GM18873 (cell line): Measurements from ENCODE around the gene DAPK2.

Experiments
- ATAC-seq: cut with Tn5 transposase; IDR thresholded peaks from one replicate; pipeline ENCODE4 v1.9.1; 2021; ENCODE audit warnings: mild to moderate bottlenecking, moderate library complexity, moderate number of reproducible peaks; ENCODE audit not compliant: unreplicated experiment, low FRiP score

DAPK2 gene

DNA sequence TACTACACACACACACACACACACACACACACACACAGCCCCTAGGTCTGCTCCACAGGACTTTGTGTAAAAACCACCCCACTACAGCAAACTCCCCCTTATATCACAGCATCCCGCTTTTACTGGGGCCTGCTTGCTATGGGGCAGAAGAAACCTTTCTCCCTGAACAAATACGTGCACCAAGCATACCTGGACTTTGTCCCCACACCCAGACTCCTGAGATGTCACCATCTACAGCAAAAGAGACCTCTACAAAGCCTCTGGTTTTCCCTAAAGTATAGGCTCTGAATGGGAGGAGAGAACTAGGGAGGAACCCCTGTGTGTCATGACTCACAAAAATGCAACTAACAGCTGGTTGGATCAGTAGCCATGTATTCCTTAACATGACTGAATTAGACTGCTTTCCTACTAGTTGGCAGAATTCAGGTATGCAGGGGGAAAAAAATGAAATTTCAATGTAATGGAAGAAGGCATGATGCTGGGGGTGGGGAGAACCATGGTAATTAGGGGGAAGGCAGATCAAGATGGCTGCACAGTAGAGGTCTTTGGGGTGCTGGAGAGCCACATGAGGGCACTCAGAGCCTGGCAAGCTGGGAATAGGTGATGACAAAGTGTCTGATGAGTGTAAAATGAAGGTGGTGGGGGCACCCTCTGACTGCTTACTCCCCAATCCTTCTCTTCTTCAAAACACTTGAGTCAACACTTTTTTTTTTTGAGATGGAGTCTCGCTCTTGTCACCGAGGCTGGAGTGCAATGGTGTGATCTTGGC lies 45.9 kb downstream of the DAPK2 start:
- no peak for ATAC-seq

DNA sequence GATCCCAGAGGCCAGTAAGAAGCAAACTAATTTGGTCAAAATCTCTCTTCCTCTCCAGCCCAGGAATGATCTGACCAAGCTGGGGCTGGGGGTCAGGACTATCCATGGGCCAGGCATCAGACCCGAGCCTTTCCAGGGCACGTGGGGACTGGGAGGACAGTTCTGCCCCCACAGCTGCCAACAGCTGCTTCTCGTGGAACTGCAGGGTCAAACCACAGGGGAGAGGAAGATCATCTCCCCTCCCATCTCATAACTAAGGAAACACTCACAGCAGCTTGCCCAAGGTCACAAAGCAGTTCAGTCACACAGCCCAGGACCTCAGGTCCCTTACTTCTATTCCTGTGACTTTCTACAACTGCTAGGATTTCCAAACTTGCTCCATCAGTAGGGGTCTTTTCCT lies 47.1 kb downstream of the DAPK2 start:
- ATAC-seq = no peak

DNA sequence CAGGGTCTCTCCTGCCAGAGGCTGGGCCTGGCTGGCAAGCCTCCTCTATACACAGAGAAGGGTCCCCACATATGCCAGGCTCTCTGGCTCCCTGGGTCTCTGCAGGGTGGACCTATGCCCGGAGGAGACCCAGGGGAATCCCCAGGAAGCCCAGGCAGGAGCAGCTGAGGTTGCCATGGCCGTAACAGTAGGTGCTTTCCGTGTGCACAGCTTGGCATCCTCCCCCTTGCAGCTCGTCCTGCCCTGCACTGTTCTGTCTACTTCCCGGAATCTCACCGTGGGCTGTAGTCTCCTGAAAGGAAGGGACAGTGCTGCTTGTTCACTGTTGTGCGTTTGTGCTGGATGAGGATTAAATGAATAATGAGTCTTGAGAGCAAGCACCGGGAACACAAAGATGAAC lies 47.8 kb downstream of the DAPK2 start:
- no peak for ATAC-seq

DNA sequence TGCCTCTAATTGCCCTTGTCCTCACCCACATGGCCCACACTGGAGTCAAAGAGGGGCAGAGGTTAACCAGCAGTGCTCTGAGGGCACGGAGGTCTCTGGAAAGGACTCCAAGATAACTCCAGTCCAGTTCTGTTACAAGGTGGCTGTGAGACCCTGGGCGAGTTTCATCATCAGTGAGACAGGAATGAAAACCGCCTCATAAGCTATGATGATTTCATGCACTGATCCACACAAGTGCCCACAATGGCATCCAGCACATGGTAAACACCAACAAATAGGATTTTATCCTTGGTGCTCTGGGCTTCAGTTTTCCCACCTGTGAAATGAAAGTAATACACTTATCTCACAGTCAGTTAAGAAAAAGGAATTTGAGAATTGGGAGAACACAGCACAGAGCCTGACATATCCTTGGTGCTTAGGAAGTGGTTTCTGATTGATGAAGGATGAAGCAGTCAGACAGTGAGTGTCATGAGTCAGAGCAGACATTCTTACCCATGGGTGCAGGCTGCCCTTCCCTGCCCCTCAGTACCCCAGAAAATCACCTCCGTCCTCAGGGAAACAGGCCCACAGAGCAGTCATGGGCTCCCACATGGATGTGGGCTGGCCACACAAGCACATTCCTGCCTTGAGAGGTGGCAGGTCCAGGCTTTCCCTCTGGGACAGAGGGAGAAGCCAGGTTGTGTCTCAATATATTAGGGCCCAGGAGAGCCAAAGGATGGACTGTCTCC lies 48.4 kb downstream of the DAPK2 start:
- no peak for ATAC-seq

DNA sequence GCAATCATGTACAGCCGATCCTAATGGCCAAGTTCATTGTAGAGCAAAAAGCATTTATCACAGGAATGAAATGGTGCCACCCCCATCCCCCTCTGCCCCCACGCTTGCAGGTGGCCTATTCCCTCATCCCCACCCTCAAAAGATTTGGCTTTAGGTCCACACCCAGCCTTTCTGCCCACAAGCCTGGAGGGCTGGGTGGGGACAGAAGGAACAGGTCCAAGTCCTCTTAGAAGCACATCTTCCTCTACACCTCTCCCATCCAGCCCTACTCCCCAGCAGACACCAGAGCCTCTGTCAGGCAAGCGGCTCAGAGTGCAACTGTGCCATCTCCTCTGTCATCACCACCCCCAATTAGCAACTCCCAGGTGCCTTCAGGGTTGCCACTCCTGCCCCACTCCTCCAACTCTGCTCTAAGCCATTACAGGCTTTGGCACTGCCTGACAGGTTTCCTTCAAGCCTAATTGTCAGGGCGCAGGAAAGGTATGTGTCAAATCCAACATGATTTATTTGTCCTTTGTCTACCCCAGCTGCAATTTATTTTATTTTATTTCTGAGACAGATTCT lies 49.4 kb downstream of the DAPK2 start:
- no peak for ATAC-seq

DNA sequence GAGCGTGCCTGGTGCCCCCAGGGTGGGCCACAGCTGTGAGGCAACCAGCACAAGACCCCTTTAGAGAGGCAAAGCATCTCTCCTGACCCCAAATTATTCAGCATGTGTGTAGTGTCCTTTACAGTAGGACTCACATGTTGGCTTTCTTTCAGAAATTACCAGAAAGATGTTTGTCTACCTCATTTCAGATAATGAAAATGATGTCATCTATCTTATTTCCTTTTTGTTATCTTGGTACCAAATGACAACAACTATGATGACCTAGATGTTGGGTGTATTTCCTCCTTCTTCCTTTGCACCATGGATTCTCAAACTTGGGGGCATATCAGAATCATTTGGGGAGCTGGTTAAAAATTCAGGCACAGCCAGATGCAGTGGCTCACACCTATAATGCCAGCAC lies 50.5 kb downstream of the DAPK2 start:
- ATAC-seq = no peak

DNA sequence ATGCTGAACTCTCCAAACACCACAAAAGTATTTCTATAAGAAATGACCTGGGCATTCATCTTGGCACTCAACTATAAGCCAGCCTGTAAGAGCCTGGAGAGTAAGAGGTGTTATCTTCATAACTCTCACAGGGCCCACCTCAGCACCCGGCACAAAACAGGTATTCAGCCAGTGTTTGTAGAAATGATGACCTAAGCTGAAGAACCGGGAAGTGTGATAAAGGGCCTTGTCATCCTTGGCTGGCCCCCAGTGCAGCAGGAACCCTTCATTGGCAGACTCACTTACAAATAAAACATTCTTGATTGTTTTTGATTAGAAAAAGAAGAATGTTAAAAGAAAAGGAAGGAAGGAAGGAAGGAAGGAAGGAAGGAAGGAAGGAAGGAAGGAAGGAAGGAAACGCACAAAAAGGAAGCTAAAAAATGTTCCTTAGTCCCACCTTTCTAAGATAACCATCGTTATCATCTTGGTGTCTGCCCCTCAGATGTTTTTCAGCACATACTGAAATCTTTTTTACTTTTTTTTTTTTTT lies 52.1 kb downstream of the DAPK2 start:
- ATAC-seq = no peak

DNA sequence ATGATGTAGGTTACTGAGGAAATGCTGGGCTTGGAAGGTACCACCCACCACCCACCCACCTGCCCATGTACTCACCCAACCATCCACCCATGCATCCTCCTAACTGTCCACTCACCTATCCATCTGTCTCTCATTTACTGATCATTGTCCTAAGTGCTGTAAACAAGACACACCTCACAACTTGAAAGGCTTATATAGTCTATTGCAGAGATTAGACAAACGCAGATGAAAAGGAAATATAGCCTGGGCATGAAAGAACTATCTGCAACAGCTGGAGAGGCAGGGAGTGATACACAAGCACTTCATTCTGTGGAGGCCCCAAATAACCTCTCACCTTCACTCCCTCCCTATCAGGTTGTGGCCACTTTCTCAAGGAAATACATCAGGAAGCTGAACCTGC lies 54.0 kb downstream of the DAPK2 start:
- no peak for ATAC-seq

DNA sequence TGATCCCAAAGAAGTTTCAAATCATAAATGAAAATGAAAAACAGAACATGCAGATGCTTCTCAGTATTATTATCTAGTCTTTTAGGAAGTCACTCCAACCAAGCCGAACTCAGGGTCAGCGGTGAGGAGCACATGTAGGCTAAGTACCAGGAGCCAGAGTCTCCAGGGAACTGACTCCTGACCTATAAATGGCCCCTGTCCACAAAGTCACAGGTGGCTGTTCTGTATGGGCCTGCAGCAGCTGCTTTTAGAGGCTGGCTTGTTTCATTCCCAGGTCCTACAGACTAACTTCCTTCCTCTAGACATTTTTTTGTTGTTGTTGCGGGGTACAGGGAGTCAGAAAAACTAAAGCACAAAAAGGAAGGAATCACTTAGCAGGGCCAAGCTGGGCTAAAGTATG lies 54.6 kb downstream of the DAPK2 start:
- no peak for ATAC-seq

DNA sequence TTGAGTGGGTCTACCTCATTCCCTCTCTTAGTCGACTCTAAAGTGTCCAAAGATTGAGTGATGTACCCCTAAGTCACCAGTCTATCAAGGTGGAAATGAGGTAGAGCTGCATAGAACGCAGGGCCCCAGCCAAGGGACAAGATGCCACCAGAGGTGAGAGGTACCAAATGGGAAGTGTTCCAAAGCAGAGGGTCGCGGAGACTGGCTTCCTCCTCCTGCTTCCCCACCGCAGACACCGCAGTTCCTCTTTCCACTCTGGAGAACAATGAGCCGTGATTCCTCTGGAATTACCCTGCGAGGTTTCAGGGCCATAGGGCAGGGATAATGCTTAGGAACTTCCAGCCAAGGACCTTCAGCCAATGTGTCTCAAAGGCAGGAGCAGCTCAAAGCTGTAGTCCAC lies 55.8 kb downstream of the DAPK2 start:
- ATAC-seq = no peak

DNA sequence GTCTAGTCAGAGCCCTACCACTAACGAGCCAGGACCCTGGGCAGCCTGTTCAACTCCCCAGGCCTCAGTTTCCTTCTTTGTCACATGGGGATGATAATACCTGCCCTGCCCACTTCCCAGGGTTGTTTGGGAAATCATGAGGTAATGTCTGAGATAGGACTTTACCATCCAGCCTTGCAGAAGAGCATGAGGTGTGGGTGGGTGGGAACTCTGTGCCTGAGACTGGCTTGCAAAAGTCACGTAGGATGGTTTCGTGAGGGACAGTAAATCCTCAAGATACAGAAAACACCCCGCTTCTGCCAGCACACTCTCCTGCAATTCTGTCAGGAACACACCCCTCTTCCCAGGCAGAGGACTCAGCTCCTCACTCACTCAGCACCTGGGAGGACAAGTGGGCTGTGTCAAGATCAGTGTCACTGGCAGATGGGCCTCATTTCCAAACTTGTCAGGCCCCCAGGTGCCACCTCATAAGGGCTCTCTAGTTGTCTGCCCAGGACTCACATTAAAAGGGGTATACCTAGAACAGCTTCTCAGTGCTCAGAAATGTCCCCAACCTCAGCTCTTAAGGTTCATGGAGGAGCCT lies 58.4 kb downstream of the DAPK2 start:
- no peak for ATAC-seq

DNA sequence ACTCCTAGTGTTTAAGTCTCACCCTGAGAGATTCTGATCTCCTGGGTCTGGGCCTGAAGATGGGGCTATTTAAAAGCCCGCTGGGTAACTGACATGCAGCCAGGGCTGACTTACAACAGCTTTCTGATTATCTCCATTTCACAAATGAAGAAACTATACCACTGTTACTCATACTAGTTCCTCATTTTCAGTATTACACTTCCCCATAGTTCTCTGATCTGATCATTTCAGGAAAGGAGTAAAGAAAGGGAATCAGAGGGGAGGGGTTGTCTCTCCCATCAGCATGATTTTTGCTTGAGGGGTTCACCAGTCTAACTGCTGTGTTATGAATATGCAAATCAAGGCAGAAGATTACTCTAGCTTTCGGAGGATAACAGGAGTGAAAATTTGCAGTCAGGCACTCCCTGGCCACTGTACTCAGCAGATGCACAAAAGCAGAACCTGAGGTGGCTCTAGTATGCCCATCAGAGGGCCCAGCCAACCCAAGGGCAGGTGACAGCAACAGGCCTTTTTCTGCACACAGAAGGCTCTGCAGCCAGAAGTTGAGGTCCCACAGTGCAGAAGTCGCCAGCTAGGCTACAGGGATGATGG lies 59.4 kb downstream of the DAPK2 start:
- peak; percentile 64 for ATAC-seq

DNA sequence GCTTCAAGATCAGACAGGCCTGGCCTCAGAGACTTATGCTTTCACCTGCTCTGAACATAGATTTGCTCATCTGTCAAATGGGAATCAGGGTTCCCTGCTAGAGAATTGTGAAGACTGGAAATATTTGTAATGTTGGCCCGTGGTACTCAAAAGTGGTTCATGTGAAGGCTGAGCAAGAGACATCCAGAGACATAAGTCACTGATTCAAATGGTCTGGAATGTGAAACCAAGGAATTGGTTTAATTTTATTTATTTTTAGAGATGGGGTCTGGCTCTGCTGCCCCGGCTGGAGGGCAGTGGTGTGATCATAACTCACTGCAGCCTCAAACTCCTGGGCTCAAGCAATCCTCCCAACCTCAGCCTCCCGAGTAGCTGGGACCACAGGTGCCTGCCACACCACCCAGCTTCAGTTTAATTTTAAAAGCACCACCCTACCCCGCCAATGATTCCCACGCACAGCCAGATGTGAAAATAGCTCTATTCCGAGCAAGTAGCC lies 60.1 kb downstream of the DAPK2 start:
- ATAC-seq = peak; percentile 6

DNA sequence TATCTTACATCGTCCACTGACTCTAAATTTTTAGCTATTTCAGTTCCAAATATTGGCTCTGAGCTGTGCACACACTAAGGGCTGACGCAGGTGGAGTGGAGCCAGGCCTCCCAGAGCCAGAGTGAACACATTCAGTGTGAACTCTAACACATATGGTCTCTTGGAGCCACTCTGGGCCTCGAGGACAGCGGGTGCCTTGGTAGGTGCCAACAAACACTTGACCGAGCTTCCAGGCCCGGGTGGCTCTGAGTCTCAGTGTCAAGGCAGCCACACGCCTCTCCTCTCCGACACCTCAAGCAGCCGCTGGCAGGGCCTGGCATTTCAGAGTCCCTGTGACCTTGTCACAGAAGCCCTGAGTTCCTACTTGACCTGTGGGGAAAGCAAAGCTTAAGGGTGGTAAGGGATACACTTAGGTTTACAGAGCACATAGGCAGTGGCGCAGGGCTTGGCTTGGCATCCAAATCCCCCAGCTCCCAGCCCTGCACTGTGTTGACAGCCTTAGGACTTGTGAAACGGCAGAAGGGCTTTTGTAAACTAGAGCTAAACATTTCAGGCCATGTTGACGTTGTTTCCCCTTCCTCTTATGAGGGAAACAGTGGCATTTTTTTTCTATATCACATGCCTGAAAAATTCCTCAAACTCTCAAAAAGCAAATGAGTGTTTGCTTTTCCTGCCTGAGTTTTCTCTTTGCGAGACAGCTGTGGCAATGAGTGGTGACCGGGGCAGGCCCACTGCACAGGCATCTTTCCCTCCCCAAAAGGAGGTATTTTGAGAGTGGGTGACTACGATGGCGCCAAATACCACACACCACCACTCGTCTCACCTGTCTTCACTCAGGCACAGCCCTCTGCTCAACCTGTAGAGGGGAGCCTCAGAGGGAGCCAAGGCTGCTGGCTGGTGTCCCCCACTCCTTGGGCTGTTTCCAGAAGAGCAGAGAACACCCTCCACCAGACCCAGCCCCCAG lies 60.8 kb downstream of the DAPK2 start:
- ATAC-seq = no peak

DNA sequence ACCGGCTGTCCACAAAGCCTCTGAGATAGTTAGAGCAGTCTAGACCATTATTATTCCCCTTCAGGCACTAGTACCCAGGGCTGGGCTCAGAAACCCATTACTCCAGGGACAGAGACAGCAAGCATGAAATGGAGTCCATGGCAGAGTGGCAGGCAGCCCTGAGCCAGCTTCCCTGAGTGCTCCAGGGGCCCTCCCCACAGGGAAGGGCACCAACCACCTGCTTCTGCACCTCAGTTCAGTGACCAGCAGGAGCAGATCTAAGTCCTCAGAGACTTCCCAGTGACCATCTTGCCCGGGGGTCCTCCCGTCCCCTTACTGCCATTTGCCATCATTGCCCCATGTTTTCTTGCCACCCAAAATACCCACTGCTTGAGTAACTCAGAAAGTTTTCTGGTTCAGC lies 62.0 kb downstream of the DAPK2 start:
- no peak for ATAC-seq

DNA sequence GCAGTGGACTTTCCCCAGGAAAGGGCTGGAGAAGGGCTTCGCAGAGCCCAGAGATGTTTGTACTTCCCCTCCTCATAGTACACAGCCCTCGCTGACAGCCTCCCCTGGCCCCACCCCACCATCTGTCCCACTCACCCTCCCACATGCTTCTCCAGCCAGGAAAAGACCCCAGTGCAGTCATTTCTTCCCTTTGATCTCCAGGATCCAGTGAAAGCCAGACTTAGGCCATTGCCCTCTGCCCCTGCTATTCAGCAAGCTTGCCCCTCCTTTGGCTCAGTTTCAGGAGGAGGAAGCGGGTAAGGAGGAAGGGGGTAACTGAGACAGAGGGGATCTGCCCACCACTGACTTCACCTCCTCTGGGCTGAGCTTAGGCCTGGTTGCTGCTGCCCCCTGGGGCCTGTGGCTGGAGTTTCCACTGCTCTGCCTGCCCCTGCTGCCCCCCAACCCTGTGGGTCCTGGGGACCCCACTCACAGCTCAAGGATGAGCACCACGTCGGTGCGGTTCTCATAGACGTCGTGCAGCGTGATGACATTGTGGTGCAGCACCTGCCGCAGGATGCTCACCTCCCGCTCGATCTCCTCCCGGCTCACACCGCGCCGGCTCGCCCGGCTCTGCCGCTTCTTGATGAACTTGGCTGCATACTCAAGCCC lies 63.1 kb downstream of the DAPK2 start:
- no peak for ATAC-seq

DNA sequence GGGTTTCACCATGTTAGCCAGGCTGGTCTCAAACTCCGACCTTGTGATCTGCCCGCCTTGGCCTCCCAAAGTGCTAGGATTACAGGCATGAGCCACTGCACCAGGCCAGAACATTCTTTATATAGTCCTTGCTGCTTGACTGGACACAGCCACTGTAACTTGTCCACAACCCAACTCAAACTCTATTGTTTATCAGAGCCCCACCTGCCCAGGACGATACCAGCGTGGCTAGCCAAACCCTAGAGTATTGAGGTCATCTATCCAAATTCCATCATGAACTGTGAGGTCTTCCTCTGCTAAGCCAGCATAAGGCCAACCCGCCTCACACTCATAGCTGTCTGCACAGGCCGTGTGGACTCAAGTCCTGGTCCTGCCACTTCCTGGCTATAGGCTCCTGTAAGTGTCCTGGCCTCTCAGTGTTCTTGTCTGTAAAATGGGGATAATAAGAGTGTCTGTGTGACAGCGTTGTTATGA lies 63.9 kb downstream of the DAPK2 start:
- no peak for ATAC-seq

DNA sequence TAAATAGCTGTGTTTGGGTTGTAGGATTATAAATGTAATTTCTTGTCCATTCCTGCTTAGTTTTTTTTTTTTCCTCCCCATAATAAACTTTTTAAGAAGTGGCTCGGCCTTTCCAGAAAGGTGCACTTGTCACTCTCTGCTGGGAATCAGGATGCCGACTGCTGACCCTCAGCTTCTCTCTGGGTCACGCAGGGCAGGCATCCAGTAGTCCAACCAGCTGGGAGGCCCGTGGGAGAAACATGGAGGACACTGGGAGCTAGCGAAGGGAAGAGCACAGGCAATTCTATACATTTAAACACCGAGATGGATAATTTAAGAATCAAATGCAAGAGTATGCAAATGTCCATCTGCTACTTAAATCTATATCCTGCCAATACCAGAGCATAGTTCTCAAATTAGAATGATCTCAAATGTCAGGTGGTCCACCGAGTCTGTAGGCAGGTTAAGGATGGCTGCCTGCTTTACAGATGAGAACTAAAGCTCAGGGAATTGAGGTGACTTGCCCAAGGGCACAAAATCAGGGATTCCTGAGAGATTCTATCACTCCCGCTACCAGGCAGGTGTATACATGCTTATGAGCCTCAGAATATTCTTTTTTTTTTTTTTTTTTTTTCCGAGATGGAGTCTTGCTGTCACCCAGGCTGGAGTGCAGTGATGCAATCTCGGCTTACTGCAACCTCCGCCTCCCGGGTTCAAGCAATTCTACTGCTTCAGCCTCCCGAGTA lies 64.5 kb downstream of the DAPK2 start:
- no peak for ATAC-seq
